MM.1S (cell line): Measurements from ENCODE around the gene NBDY.
A peak's percentile ranks its signal among the peaks of the same experiment; 100 is the strongest.

Source experiments
- DNase-seq: peaks from one replicate; pipeline ENCODE4 v3.0.0-alpha.2; 2015
- H2AFZ ChIP-seq: fragments of 300-600 bp; sonication (generic); 2 replicates; pipeline ENCODE4 v1.6.0; 2016; ENCODE audit warnings: antibody characterized with exemption, low read length
- H3F3A ChIP-seq: fragments of 300-600 bp; sonication (generic); 2 replicates; pipeline ENCODE4 v1.6.1; 2016; ENCODE audit warnings: mild to moderate bottlenecking, antibody characterized with exemption, low read length, moderate library complexity, mixed read lengths; ENCODE audit not compliant: insufficient read depth
- H3K27ac ChIP-seq: fragments of 300-600 bp; sonication (generic); 2 replicates; pipeline ENCODE4 v1.5.1; 2016; ENCODE audit warnings: mild to moderate bottlenecking, low read length
- H3K27me3 ChIP-seq: fragments of 300-600 bp; sonication (generic); replicated peaks from 2 replicates; pipeline ENCODE4 v1.6.0; 2016; ENCODE audit warnings: low read length; ENCODE audit not compliant: insufficient read depth
- H3K36me3 ChIP-seq: fragments of 300-600 bp; sonication (generic); replicated peaks from 2 replicates; pipeline ENCODE4 v1.6.1; 2016; ENCODE audit warnings: mild to moderate bottlenecking, low read length, mixed read lengths; ENCODE audit not compliant: insufficient read depth
- H3K4me1 ChIP-seq: fragments of 300-600 bp; sonication (generic); 2 replicates; pipeline ENCODE4 v1.6.1; 2016; ENCODE audit warnings: low read length, mixed read lengths
- H3K4me2 ChIP-seq: fragments of 300-600 bp; sonication (generic); 2 replicates; pipeline ENCODE4 v1.6.0; 2016; ENCODE audit warnings: low read depth, low read length
- H3K4me3 ChIP-seq: fragments of 300-600 bp; sonication (generic); 2 replicates; pipeline ENCODE4 v1.5.1; 2016; ENCODE audit warnings: low read length, mixed read lengths
- H3K79me2 ChIP-seq: fragments of 300-600 bp; sonication (generic); 2 replicates; pipeline ENCODE4 v1.6.1; 2016; ENCODE audit warnings: mixed run types, low read length, mixed read lengths
- H3K9ac ChIP-seq: fragments of 300-600 bp; sonication (generic); 2 replicates; pipeline ENCODE4 v1.6.1; 2016; ENCODE audit warnings: low read length, mixed read lengths
- H3K9me2 ChIP-seq: fragments of 300-600 bp; sonication (generic); replicated peaks from 2 replicates; pipeline ENCODE4 v1.6.1; 2016; ENCODE audit warnings: mild to moderate bottlenecking, low read length, mixed read lengths; ENCODE audit not compliant: insufficient read depth
- H3K9me3 ChIP-seq: fragments of 300-600 bp; sonication (generic); replicated peaks from 2 replicates; pipeline ENCODE4 v1.6.1; 2016; ENCODE audit warnings: mild to moderate bottlenecking, low read length, mixed read lengths; ENCODE audit not compliant: insufficient read depth
- H4K20me1 ChIP-seq: fragments of 300-600 bp; sonication (generic); 2 replicates; pipeline ENCODE4 v1.6.1; 2016; ENCODE audit warnings: mild to moderate bottlenecking, low read length, moderate library complexity, mixed read lengths; ENCODE audit not compliant: insufficient read depth
- CTCF ChIP-seq: fragments of 300-600 bp; sonication (generic); IDR thresholded peaks from 2 replicates; pipeline ENCODE4 v1.5.1; 2016; ENCODE audit warnings: antibody characterized with exemption, low read length, mixed read lengths
- EZH2 ChIP-seq: fragments of 300-600 bp; sonication (generic); optimal IDR thresholded peaks from 2 replicates; pipeline ENCODE3; 2017; ENCODE audit warnings: low read depth, mild to moderate bottlenecking, antibody characterized with exemption, low read length, mixed read lengths
- EZH2phosphoT487 ChIP-seq: fragments of 300-600 bp; sonication (generic); IDR thresholded peaks from 2 replicates; pipeline ENCODE4 v1.6.1; 2018; ENCODE audit warnings: antibody characterized with exemption, low read length

Gene NBDY

DNA sequence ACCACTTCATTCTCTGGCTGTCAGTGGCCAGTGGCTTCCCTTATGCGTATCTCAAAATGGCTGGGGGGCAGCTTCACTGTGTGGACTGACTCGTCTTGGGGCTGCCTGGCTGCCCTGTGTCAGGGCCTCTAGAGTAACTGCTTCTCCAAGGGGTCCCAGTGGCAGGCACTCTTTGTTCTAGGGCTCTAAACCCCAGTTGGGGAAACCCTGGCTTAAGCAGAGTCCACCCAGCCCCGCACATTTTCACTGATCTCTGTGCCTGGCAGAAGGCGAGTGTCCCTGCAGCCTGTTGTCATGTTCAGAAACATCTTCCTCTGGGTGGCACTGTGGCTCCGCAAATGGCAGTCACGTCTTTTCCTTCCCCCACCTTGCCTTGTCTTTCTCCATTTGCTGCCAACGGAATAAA, 59.7 kb downstream of the NBDY start:
- no peaks in the 10 kb centered on the region for H3K36me3 ChIP-seq
- peak overlapping the region; percentile 55; the same call in 1 of the 2 replicates for H3K27ac ChIP-seq
- peak overlapping the region; percentile 62 for H3K9ac ChIP-seq
- TF ChIP-seq EZH2phosphoT487 (no peak), CTCF (peak; percentile 39), EZH2 (no peak)
- H3K27me3 ChIP-seq: no peaks in the 10 kb centered on the region
- H3K9me3 ChIP-seq: no peaks in the 10 kb centered on the region
- no peaks in the 10 kb centered on the region for H3K79me2 ChIP-seq
- H3K4me1 ChIP-seq: 0 out of 2 replicates have a peak, but pooled peaks cover 6% of the 10 kb centered on the region
- peak; percentile 67 for DNase-seq
- no peaks in the 10 kb centered on the region for H4K20me1 ChIP-seq
- peak overlapping the region; percentile 42; the same call in 1 of the 2 replicates for H2AFZ ChIP-seq
- no peaks in the 10 kb centered on the region for H3K9me2 ChIP-seq
- peak overlapping the region; percentile 50; the same call in 1 of the 2 replicates for H3K4me2 ChIP-seq
- no peaks in the 10 kb centered on the region for H3F3A ChIP-seq
- peak overlapping the region; percentile 34; the same call in 1 of the 2 replicates for H3K4me3 ChIP-seq

DNA sequence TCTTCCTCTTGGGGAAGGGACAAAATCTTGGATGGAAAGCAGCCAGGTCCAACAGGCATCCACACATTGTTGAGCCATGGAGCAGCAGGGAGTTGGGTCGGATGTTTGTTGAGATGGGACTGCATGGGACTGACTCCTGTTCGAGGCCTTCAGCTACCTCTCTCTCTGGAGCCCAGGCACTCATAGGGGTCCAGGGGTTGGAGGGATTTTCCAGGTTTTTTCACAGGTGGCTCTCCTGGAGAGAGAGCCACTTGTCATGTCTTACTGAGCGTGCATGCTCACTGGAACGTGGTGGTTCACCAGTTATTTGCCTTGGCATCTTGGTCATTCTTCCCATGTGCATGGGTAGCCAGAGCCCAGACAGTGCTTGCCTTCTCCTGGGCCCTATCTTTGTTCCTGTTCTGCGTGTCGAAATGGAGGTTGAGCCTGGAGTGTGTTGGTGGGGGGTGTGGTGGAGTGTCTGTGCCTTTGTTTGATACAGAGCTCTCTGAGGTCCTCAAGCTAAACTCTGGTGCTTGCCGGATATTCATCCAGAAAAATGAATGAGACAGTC, 60.6 kb downstream of the NBDY start:
- Histone ChIP-seq H3K4me1 (0 out of 2 replicates have a peak, but pooled peaks cover 6% of the 10 kb centered on the region), H3K36me3 (no peaks in the 10 kb centered on the region), H3K4me2 (no peak overlapping the region), H3K79me2 (no peaks in the 10 kb centered on the region), H3K27me3 (no peaks in the 10 kb centered on the region), H4K20me1 (no peaks in the 10 kb centered on the region), H3K27ac (no peak overlapping the region), H3K9me2 (no peaks in the 10 kb centered on the region), H3K4me3 (no peak overlapping the region), H2AFZ (no peak overlapping the region), H3K9me3 (no peaks in the 10 kb centered on the region), H3F3A (no peaks in the 10 kb centered on the region), H3K9ac (no peak overlapping the region)
- DNase-seq: no peak
- no peak for TF ChIP-seq CTCF
- no peak for TF ChIP-seq EZH2
- TF ChIP-seq EZH2phosphoT487: no peak

DNA sequence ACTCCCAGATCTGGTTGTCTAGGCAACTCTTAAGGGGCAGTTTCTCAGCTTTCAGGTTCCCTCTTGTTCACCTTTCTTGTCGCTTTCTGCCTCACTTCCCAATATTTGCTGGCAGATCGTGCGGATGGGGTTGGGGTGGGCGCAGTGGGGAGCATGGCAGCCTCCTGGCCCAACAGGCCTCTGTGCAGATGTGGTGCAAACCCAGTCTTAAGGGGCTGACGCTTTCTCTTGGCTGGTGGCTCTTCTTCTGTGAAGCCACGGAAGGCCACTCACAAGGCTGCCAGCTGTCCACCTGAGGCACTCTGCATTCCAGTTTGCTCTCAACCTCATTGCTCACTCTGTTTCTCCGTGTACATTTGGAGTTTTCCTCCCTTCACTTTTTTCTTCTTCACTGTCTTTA, 61.7 kb downstream of the NBDY start:
- Histone ChIP-seq H3K36me3 (no peaks in the 10 kb centered on the region), H3K4me1 (0 out of 2 replicates have a peak, but pooled peaks cover 6% of the 10 kb centered on the region), H3K9ac (no peak overlapping the region), H3F3A (no peaks in the 10 kb centered on the region), H3K9me2 (no peaks in the 10 kb centered on the region), H3K9me3 (no peaks in the 10 kb centered on the region), H3K27ac (no peak overlapping the region), H2AFZ (no peak overlapping the region), H4K20me1 (no peaks in the 10 kb centered on the region), H3K27me3 (no peaks in the 10 kb centered on the region), H3K79me2 (no peaks in the 10 kb centered on the region), H3K4me3 (no peak overlapping the region), H3K4me2 (no peak overlapping the region)
- TF ChIP-seq CTCF: no peak
- TF ChIP-seq EZH2: no peak
- no peak for TF ChIP-seq EZH2phosphoT487
- DNase-seq: no peak
